Gastroesophageal sphincter (tissue), 4 donors: Measurements from ENCODE around the gene UNC13B. TPM values are rescaled to one million over a fixed set of nuclear protein-coding genes. Genes with fewer than 3 reads are reported as not detected.

Source experiments
- ATAC-seq: fragments of 150-250 bp; one replicate; pipeline ENCODE4 v1.9.1; 2016; ENCODE audit warnings: mild to moderate bottlenecking, moderate library complexity
- H3K27ac ChIP-seq, 4 donors: fragments of 200-600 bp; sonication (generic) in 3 of 4; 1 replicate in 3 of 4; 2 replicates in 1 of 4; pipeline ENCODE4 v1.5.1; 2016 to 2019
- H3K27me3 ChIP-seq: fragments of 200-600 bp; sonication (generic); one replicate; pipeline ENCODE4 v1.5.1; 2019
- H3K36me3 ChIP-seq, 2 donors: fragments of 200-600 bp; sonication (generic); one replicate each; pipeline ENCODE4 v1.5.1; 2019; ENCODE audit warnings: control low read depth in 1 of 2
- H3K4me1 ChIP-seq, 3 donors: fragments of 200-600 bp; sonication (generic); 1 replicate in 2 of 3; 2 replicates in 1 of 3; pipeline ENCODE4 v1.5.1; 2016 to 2019; ENCODE audit warnings: control low read depth in 2 of 3
- H3K4me3 ChIP-seq, 2 donors: fragments of 200-600 bp; sonication (generic); one replicate each; pipeline ENCODE4 v1.5.1; 2019; ENCODE audit warnings: mild to moderate bottlenecking in 1 of 2, moderate library complexity in 1 of 2
- H3K9me3 ChIP-seq, 3 donors: fragments of 200-600 bp; sonication (generic); one replicate each; pipeline ENCODE4 v1.5.1; 2017 to 2019; ENCODE audit warnings: control low read depth in 2 of 3
- EP300 ChIP-seq: sonication (generic); formaldehyde crosslinking; IDR thresholded peaks from one replicate; pipeline ENCODE4 v1.6.1; 2017; ENCODE audit warnings: antibody characterized with exemption, mild to moderate bottlenecking
- POLR2A ChIP-seq, 2 donors: fragments of 450-650 bp; IDR thresholded peaks; one replicate each; pipeline ENCODE4 v1.6.1; 2017; ENCODE audit warnings: antibody characterized with exemption in 2 of 2, mild to moderate bottlenecking in 2 of 2, moderate library complexity in 1 of 2
- POLR2AphosphoS5 ChIP-seq: sonication (generic); formaldehyde crosslinking; IDR thresholded peaks from one replicate; pipeline ENCODE4 v1.6.1; 2017; ENCODE audit warnings: antibody characterized with exemption
- WGBS, 2 donors: methylation state at CpG; one replicate each; pipeline ENCODE4 v1.1.5; 2018; ENCODE audit warnings: low coverage in 1 of 2; 5-methylcytosine and 5-hydroxymethylcytosine counted together
- total RNA-seq, 4 donors: library from RNA; depleted of rRNA; stranded (reverse); fragments of >200 nt; gene quantifications; one replicate each; pipeline ENCODE4 v1.1.0, GENCODE V29; 2016
- TF ChIP-seq, protein P1 (sequence below), 4 experiments: fragments of 200-600 bp in 2 of 4; fragments of 450-650 bp in 2 of 4; sonication (generic) in 1 of 4; IDR thresholded peaks; one replicate each; pipeline ENCODE4 v1.5.1; 2017 to 2019; ENCODE audit warnings: antibody characterized with exemption in 4 of 4, mild to moderate bottlenecking in 2 of 4, moderate library complexity in 2 of 4

UNC13B gene
- total RNA-seq, 4 donors from 2014 or later: 21.3 to 35.3 (median 31.7) TPM

DNA sequence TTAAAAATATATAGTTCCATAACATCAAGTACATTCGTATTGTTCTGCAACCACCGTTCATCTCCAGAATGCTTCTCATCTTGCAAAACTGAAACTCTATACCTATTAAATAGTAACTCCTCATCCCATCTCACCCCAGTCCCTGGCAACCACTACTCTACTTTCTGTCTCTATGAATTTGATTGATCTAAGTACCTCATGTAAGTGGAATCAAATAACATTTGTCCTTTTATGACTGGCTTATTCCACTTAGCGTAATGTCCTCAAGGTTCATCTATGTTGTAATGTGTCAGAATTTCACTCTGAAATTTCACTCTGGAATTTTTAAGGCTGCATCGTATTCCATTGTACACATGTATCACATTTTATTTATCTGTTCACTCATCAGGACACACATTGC, 196.0 kb downstream of the UNC13B start:
- TF ChIP-seq POLR2AphosphoS5: no peak
- TF ChIP-seq, protein P1, sequence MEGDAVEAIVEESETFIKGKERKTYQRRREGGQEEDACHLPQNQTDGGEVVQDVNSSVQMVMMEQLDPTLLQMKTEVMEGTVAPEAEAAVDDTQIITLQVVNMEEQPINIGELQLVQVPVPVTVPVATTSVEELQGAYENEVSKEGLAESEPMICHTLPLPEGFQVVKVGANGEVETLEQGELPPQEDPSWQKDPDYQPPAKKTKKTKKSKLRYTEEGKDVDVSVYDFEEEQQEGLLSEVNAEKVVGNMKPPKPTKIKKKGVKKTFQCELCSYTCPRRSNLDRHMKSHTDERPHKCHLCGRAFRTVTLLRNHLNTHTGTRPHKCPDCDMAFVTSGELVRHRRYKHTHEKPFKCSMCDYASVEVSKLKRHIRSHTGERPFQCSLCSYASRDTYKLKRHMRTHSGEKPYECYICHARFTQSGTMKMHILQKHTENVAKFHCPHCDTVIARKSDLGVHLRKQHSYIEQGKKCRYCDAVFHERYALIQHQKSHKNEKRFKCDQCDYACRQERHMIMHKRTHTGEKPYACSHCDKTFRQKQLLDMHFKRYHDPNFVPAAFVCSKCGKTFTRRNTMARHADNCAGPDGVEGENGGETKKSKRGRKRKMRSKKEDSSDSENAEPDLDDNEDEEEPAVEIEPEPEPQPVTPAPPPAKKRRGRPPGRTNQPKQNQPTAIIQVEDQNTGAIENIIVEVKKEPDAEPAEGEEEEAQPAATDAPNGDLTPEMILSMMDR (IDR thresholded peaks at IDR 0.05): no peak
- TF ChIP-seq POLR2A (IDR thresholded peaks at IDR 0.05): no peak
- no peak for TF ChIP-seq EP300

DNA sequence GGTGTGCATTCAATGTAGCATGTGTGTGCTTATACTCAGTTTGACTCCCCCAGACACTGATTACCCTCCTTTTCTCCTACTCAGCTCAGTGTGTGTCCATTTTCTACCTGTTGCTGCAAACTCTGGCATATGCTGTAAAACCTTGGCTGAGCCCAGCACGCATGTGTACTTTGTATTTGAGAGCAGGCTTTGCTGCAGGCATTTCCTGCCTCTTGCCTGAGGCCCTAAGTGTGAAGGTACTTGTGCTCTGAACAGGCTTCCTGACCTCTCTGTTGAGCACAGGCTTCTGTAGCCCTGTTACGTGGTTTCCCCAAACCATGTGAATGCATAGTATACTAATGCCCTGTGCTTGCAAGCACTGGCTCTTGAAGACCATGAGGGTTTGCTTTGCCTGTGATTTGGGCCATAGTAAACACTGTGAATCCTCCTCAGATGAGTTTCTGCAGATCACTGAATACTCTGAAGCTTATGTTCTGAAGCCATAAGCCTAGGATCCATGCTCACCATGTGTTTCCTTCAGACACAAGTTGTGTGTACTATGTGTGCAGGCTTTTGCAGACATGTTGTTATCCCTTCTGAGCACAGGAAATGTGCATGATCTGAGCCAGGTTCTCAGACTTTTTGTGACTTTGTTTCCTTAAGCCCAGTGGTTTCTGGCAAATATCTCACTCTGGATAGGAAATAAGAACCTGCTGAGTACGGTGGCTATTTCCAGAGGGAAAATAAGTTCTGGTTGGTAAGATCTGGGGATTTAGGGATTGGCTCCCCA, 203.2 kb downstream of the UNC13B start:
- ATAC-seq: no peak
- WGBS, 2 donors: 77 to 96% methylated on average over 2 to 3 of the region's 3 CpGs
- no peak for TF ChIP-seq EP300
- no peak for TF ChIP-seq POLR2A (IDR thresholded peaks at IDR 0.05)
- no peak for TF ChIP-seq POLR2AphosphoS5
- TF ChIP-seq, protein P1 (IDR thresholded peaks at IDR 0.05): no peak

More for the DNA sequence above, 196.0 kb downstream of the UNC13B start:
- no peak for ATAC-seq
- Histone ChIP-seq H3K4me3 (no peak overlapping the region), H3K4me1 (no peaks in the 10 kb centered on the region), H3K36me3 (peaks cover 0 to 5% of the 10 kb centered on the region in 2 donors), H3K9me3 (no peaks in the 10 kb centered on the region), H3K27me3 (no peaks in the 10 kb centered on the region), H3K27ac (no peak overlapping the region)
- 91 to 93% methylated on average over 4 of the region's 4 CpGs for WGBS, 2 donors

DNA sequence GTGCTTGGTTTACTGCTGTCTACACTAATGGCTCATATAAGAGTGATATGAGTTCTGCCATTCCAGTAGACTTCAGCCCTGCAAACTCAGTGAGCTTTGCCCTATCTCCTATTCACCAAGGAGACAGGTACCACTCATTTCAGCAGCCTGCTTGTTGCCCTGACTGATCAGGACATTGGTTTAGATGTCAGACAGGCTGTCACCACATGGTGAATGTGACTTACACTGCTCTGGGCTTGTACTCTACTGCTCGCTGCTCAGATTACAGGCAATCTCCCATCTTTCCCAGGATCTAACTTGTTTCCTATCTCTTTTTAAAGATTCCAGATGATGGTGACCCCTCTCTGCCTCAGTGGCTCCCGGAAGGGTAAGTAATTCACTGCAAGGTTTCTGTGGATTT, 204.8 kb downstream of the UNC13B start:
- Histone ChIP-seq H3K4me3 (no peak overlapping the region), H3K27ac (no peak overlapping the region), H3K36me3 (peaks cover 0 to 31% of the 10 kb centered on the region in 2 donors), H3K27me3 (no peaks in the 10 kb centered on the region), H3K9me3 (no peaks in the 10 kb centered on the region), H3K4me1 (no peaks in the 10 kb centered on the region)
- 83 to 94% methylated on average over 2 of the region's 2 CpGs for WGBS, 2 donors
- TF ChIP-seq POLR2AphosphoS5: no peak
- no peak for TF ChIP-seq POLR2A (IDR thresholded peaks at IDR 0.05)
- TF ChIP-seq, protein P1 (IDR thresholded peaks at IDR 0.05): no peak
- TF ChIP-seq EP300: no peak
- ATAC-seq: no peak

More for the DNA sequence above, 203.2 kb downstream of the UNC13B start:
- H3K9me3 ChIP-seq: no peaks in the 10 kb centered on the region
- no peaks in the 10 kb centered on the region for H3K27me3 ChIP-seq
- H3K4me3 ChIP-seq: no peak overlapping the region
- H3K36me3 ChIP-seq: peaks cover 0 to 16% of the 10 kb centered on the region in 2 donors
- no peaks in the 10 kb centered on the region for H3K4me1 ChIP-seq
- H3K27ac ChIP-seq: no peak overlapping the region

DNA sequence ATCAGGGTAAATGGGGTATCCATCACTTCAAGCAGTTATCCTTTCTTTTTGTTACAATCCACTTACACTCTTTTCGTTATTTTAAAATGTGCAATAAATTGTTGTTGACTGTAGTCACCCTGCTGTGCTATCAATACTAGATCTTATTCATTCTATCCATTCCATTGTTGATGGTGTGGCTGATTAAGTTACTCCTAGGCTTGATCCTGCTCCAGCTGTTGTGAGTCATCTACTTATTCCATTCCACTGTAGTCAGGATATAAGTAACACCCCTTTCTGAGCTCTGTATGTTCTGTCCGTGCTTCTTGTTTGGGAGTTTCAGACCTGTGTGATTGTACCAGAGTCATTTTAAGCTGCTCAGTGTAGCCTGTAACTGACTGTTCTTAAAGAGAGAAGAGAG, 205.6 kb downstream of the UNC13B start:
- Histone ChIP-seq H3K9me3 (no peaks in the 10 kb centered on the region), H3K4me3 (no peak overlapping the region), H3K27ac (no peak overlapping the region), H3K36me3 (peaks cover 0 to 38% of the 10 kb centered on the region in 2 donors), H3K27me3 (no peaks in the 10 kb centered on the region), H3K4me1 (no peaks in the 10 kb centered on the region)
- no peak for ATAC-seq
- TF ChIP-seq POLR2AphosphoS5 (no peak), POLR2A (IDR thresholded peaks at IDR 0.05) (no peak), EP300 (no peak)
- TF ChIP-seq, protein P1 (IDR thresholded peaks at IDR 0.05): no peak
- 51 to 83% methylated on average over 2 of the region's 2 CpGs for WGBS, 2 donors

DNA sequence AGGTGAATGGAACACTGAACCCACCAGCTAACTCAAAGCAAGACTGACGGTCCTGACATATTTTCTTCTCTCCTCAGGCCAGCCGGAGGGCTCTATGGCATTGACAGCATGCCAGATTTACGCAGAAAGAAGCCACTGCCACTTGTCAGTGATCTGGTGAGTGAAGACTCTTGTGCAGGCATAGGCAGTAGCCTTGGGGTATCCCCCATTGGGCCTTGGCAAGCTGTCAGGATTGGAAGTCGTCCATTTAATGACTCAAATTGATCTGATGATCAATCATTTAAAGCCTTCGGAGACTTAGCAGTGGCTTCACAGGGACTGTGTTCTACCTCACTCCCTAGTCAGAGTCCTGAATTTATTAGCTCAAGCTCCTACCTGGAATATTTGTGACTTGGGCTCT, 208.4 kb downstream of the UNC13B start:
- no peak overlapping the region for H3K27ac ChIP-seq
- H3K4me3 ChIP-seq: no peak overlapping the region
- no peaks in the 10 kb centered on the region for H3K9me3 ChIP-seq
- H3K4me1 ChIP-seq: no peaks in the 10 kb centered on the region
- 90 to 93% methylated on average over 2 to 4 of the region's 5 CpGs for WGBS, 2 donors
- TF ChIP-seq, protein P1 (IDR thresholded peaks at IDR 0.05): no peak
- H3K36me3 ChIP-seq: peaks cover 0 to 47% of the 10 kb centered on the region in 2 donors
- ATAC-seq: no peak
- H3K27me3 ChIP-seq: no peaks in the 10 kb centered on the region
